ENCODE results near the gene ERGIC3. TPM values are rescaled to one million over a fixed set of nuclear protein-coding genes. Genes with fewer than 3 reads are reported as not detected.
"Not testable (repeated sequence)": the region's sequence is repeated elsewhere in the genome, so short reads cannot be mapped to it uniquely, and the experiment has no call there.

The ERGIC3 gene
- total RNA-seq, 5 donors from 2014 or later (not counting 1 experiment from before 2014, with no cell fraction given) = 135 to 180 (median 166) TPM

- Histone ChIP-seq H3K27me3 (replicated peaks in 1 of 2; ENCODE audit: control insufficient read depth in 2 of 2, extremely low read depth in 1 of 2, insufficient read depth in 2 of 2, low read length in 1 of 2) (no peaks in the 10 kb centered on the region), H3K4me3 (ENCODE audit: control insufficient read depth in 1 of 2, extremely low read depth in 1 of 2, low read length in 1 of 2) (no peak overlapping the region), H3K9me3 (no peaks in the 10 kb centered on the region), H3K27ac (ENCODE audit: low read length) (no peak overlapping the region), H3K36me3 (ENCODE audit: control insufficient read depth in 2 of 2, extremely low read depth in 1 of 2, insufficient read depth in 1 of 2, low read length in 1 of 2) (peaks cover 10 to 39% of the 10 kb centered on the region in 2 donors), H3K4me1 (ENCODE audit: control insufficient read depth in 1 of 2, extremely low read depth in 1 of 2, insufficient read depth in 2 of 2, low read length in 2 of 2) (no peaks in the 10 kb centered on the region)
- no peaks in the 10 kb centered on the region for H3K4me1 Mint-ChIP-seq
- ATAC-seq (replicated peaks in 1 of 4) = no peak
- no peaks in the 10 kb centered on the region for H3K9me3 Mint-ChIP-seq
- peaks cover 22% of the 10 kb centered on the region for H3K36me3 Mint-ChIP-seq
- no peak for DNase-seq
- 60% methylated on average over 1 of the region's 3 CpGs for WGBS (ENCODE audit: insufficient coverage)
- no peaks in the 10 kb centered on the region for H3K27me3 Mint-ChIP-seq
- H3K4me3 Mint-ChIP-seq = no peak overlapping the region
- H3K27ac Mint-ChIP-seq = no peak overlapping the region
- ChIA-PET CTCF (interaction anchor here in 1 of 2 donors (0.6 kb wide), 2 partner anchors 11 to 18 kb away, joined by 4 to 6 read pairs; no protein-coding TSS in a partner anchor), POLR2A (interaction anchor here in 1 of 2 donors (0.6 kb wide), 1 partner anchor 13 kb away, joined by 3 read pairs; the partner anchor contains the start of gene C20orf173)
Observed at GRCh38 chr20:35515949-35516645, 25.8 kb upstream of the ERGIC3 start.

- H3K9me3 Mint-ChIP-seq = no peaks in the 10 kb centered on the region
- H3K27ac Mint-ChIP-seq = no peak overlapping the region
Observed at GRCh38 chr20:35517125-35517524, 24.8 kb upstream of the ERGIC3 start.

DNA sequence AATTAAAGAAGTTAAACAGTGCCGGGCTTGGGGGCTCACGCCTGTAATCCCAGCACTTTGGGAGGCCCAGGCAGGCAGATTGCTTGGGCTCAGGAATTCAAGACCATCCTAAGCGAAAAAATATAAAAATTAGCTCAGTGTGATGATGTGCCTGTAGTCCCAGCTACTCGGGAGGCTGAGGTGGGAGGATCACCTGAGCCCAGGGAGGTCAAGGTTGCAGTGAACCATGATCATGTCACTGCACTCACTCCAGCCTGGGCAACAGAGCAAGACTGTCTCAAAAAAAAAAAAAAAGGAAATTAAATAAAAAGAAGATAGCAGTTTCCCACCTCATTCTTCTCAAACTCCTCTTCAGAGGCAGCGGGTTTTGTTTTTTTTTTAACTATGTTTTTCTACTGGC is 24.1 kb upstream of the ERGIC3 start:
- H3K4me3 ChIP-seq (ENCODE audit: control insufficient read depth in 1 of 2, extremely low read depth in 1 of 2, low read length in 1 of 2); CTCF ChIA-PET; H3K27ac Mint-ChIP-seq; H3K27me3 Mint-ChIP-seq; H3K36me3 Mint-ChIP-seq; H3K27ac ChIP-seq (ENCODE audit: low read length); H3K4me3 Mint-ChIP-seq; H3K4me1 ChIP-seq (ENCODE audit: control insufficient read depth in 1 of 2, extremely low read depth in 1 of 2, insufficient read depth in 2 of 2, low read length in 2 of 2); ATAC-seq (replicated peaks in 1 of 4); H3K9me3 Mint-ChIP-seq; H3K9me3 ChIP-seq; H3K27me3 ChIP-seq (replicated peaks in 1 of 2; ENCODE audit: control insufficient read depth in 2 of 2, extremely low read depth in 1 of 2, insufficient read depth in 2 of 2, low read length in 1 of 2); DNase-seq; H3K4me1 Mint-ChIP-seq: not testable (repeated sequence)
- POLR2A ChIA-PET = interaction anchor here in 1 of 2 donors (0.7 kb wide), 1 partner anchor 19 kb away, joined by 3 read pairs; no protein-coding TSS in a partner anchor
- peaks cover 10 to 22% of the 10 kb centered on the region in 2 donors for H3K36me3 ChIP-seq (ENCODE audit: control insufficient read depth in 2 of 2, extremely low read depth in 1 of 2, insufficient read depth in 1 of 2, low read length in 1 of 2)
- 89% methylated on average over 3 of the region's 5 CpGs for WGBS (ENCODE audit: insufficient coverage)

More at GRCh38 chr20:35517125-35517524, 24.8 kb upstream of the ERGIC3 start:
- CTCF ChIA-PET = no interaction called here
- Mint-ChIP-seq H3K4me1 (no peaks in the 10 kb centered on the region), H3K27me3 (no peaks in the 10 kb centered on the region), H3K4me3 (no peak overlapping the region), H3K36me3 (peaks cover 13% of the 10 kb centered on the region)
- H3K4me3 ChIP-seq (ENCODE audit: control insufficient read depth in 1 of 2, extremely low read depth in 1 of 2, low read length in 1 of 2) = no peak overlapping the region
- no peaks in the 10 kb centered on the region for H3K9me3 ChIP-seq
- no peaks in the 10 kb centered on the region for H3K4me1 ChIP-seq (ENCODE audit: control insufficient read depth in 1 of 2, extremely low read depth in 1 of 2, insufficient read depth in 2 of 2, low read length in 2 of 2)
- ATAC-seq (replicated peaks in 1 of 4) (no peak), DNase-seq (no peak)
- POLR2A ChIA-PET = interaction anchor here in 1 of 2 donors (0.6 kb wide), 1 partner anchor 348 kb away, joined by 3 read pairs; no protein-coding TSS in a partner anchor
- H3K27ac ChIP-seq (ENCODE audit: low read length) = no peak overlapping the region
- peaks cover 10 to 28% of the 10 kb centered on the region in 2 donors for H3K36me3 ChIP-seq (ENCODE audit: control insufficient read depth in 2 of 2, extremely low read depth in 1 of 2, insufficient read depth in 1 of 2, low read length in 1 of 2)
- no peaks in the 10 kb centered on the region for H3K27me3 ChIP-seq (replicated peaks in 1 of 2; ENCODE audit: control insufficient read depth in 2 of 2, extremely low read depth in 1 of 2, insufficient read depth in 2 of 2, low read length in 1 of 2)
- 90% methylated on average over 1 of the region's 1 CpG for WGBS (ENCODE audit: insufficient coverage)

- no peak for ATAC-seq (replicated peaks in 1 of 4)
- Histone ChIP-seq H3K9me3 (no peaks in the 10 kb centered on the region), H3K4me3 (ENCODE audit: control insufficient read depth in 1 of 2, extremely low read depth in 1 of 2, low read length in 1 of 2) (no peak overlapping the region), H3K27ac (ENCODE audit: low read length) (no peak overlapping the region), H3K36me3 (ENCODE audit: control insufficient read depth in 2 of 2, extremely low read depth in 1 of 2, insufficient read depth in 1 of 2, low read length in 1 of 2) (peaks cover 7 to 19% of the 10 kb centered on the region in 2 donors), H3K27me3 (replicated peaks in 1 of 2; ENCODE audit: control insufficient read depth in 2 of 2, extremely low read depth in 1 of 2, insufficient read depth in 2 of 2, low read length in 1 of 2) (no peaks in the 10 kb centered on the region), H3K4me1 (ENCODE audit: control insufficient read depth in 1 of 2, extremely low read depth in 1 of 2, insufficient read depth in 2 of 2, low read length in 2 of 2) (no peaks in the 10 kb centered on the region)
- DNase-seq = no peak
- Mint-ChIP-seq H3K27me3 (no peaks in the 10 kb centered on the region), H3K36me3 (peaks cover 2% of the 10 kb centered on the region), H3K27ac (no peak overlapping the region), H3K4me3 (no peak overlapping the region), H3K9me3 (no peaks in the 10 kb centered on the region), H3K4me1 (no peaks in the 10 kb centered on the region)
- 71% methylated on average over 1 of the region's 9 CpGs for WGBS (ENCODE audit: insufficient coverage)
- POLR2A ChIA-PET = no interaction called here
- CTCF ChIA-PET = interaction anchor here (0.5 to 0.7 kb wide), 2 partner anchors 11 to 344 kb away, joined by 3 to 7 read pairs; partner anchors contain the start of gene C20orf173 (in 1 of the 2)
Observed at GRCh38 chr20:35518955-35519354, 22.9 kb upstream of the ERGIC3 start.

DNA sequence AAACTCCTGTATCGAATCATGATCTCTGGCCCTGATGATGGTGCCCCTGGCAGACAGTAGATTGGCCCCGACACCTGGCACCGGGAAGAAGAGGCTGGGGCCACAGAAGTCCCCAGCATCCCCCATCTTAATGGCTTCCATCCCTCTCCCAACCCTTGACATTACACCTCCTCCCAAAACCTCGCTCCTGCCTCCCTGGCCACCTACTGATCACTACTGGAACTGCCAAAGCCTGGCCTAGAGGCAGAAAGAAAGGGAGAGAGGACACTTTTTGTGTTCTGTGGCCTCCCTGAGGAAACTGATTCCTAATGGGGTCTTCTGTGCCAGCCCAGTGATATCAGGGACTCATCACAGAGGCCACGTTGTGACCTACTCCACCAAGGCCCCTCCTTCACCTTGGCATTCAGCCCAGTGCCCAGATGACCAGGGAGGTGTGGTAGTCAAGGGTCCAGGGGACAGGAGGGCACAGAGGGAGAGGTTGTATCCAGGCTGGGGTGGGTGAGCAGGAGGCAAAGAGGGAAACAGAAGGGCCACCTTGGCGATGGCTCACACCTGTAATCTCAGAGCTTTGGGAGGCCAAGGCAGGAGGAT is 18.5 kb upstream of the ERGIC3 start:
- CTCF ChIA-PET = no interaction called here
- peak in 1 of 4 experiments; percentile 48 for ATAC-seq (replicated peaks in 1 of 4)
- DNase-seq = peak in 8 of 35 experiments; percentile 9 to 36 (median 16)
- Histone ChIP-seq H3K4me1 (ENCODE audit: control insufficient read depth in 1 of 2, extremely low read depth in 1 of 2, insufficient read depth in 2 of 2, low read length in 2 of 2) (no peaks in the 10 kb centered on the region), H3K9me3 (no peaks in the 10 kb centered on the region), H3K36me3 (ENCODE audit: control insufficient read depth in 2 of 2, extremely low read depth in 1 of 2, insufficient read depth in 1 of 2, low read length in 1 of 2) (no peaks in the 10 kb centered on the region), H3K27ac (ENCODE audit: low read length) (no peak overlapping the region), H3K27me3 (replicated peaks in 1 of 2; ENCODE audit: control insufficient read depth in 2 of 2, extremely low read depth in 1 of 2, insufficient read depth in 2 of 2, low read length in 1 of 2) (no peaks in the 10 kb centered on the region), H3K4me3 (ENCODE audit: control insufficient read depth in 1 of 2, extremely low read depth in 1 of 2, low read length in 1 of 2) (no peak overlapping the region)
- no peaks in the 10 kb centered on the region for H3K27me3 Mint-ChIP-seq
- H3K4me1 Mint-ChIP-seq = no peaks in the 10 kb centered on the region
- no peaks in the 10 kb centered on the region for H3K9me3 Mint-ChIP-seq
- POLR2A ChIA-PET = no interaction called here
- no peak overlapping the region for H3K27ac Mint-ChIP-seq
- no peaks in the 10 kb centered on the region for H3K36me3 Mint-ChIP-seq
- WGBS (ENCODE audit: insufficient coverage) = 63% methylated on average over 3 of the region's 6 CpGs
- H3K4me3 Mint-ChIP-seq = no peak overlapping the region

DNA sequence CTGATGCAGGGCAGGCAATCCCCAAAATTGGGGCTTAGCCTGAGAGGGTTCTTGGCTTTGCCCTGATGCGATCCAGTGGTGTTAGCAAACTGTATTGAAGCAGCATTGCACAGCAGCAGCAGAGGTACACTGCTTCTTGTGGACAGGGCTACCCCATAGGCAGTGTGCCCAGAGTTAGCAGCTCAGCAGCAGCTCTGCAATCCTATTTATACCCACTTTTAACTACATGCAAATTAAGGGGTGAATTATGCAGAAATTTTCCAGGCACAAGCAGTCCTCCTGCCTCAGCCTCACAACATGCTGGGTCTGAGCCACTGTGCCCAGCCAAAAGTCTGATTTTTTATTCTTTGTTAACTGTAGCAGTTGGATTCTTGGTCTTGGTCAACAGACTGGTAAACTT is 16.2 kb upstream of the ERGIC3 start:
- Mint-ChIP-seq H3K9me3 (no peaks in the 10 kb centered on the region), H3K4me3 (no peak overlapping the region), H3K4me1 (no peaks in the 10 kb centered on the region), H3K27ac (no peak overlapping the region), H3K27me3 (no peaks in the 10 kb centered on the region), H3K36me3 (no peaks in the 10 kb centered on the region)
- DNase-seq = no peak
- Histone ChIP-seq H3K27ac (ENCODE audit: low read length) (no peak overlapping the region), H3K36me3 (ENCODE audit: control insufficient read depth in 2 of 2, extremely low read depth in 1 of 2, insufficient read depth in 1 of 2, low read length in 1 of 2) (no peaks in the 10 kb centered on the region), H3K27me3 (replicated peaks in 1 of 2; ENCODE audit: control insufficient read depth in 2 of 2, extremely low read depth in 1 of 2, insufficient read depth in 2 of 2, low read length in 1 of 2) (no peaks in the 10 kb centered on the region), H3K4me1 (ENCODE audit: control insufficient read depth in 1 of 2, extremely low read depth in 1 of 2, insufficient read depth in 2 of 2, low read length in 2 of 2) (no peaks in the 10 kb centered on the region), H3K4me3 (ENCODE audit: control insufficient read depth in 1 of 2, extremely low read depth in 1 of 2, low read length in 1 of 2) (no peak overlapping the region), H3K9me3 (no peaks in the 10 kb centered on the region)
- ChIA-PET POLR2A (no interaction called here), CTCF (no interaction called here)
- no CpG with 5 or more reads among the region's 1 CpG for WGBS (ENCODE audit: insufficient coverage)
- no peak for ATAC-seq (replicated peaks in 1 of 4)
